H1 (cell line): ENCODE data around the gene SHMT2. TPM values are rescaled to one million over a fixed set of nuclear protein-coding genes. Genes with fewer than 3 reads are reported as not detected.

Experiments used
- CTCF ChIA-PET: fragments of 300-600 bp; sonication (Branson Sonifier 250); formaldehyde crosslinking; loops from one replicate; lab custom pipeline; 2021; ENCODE audit not compliant: partially characterized antibody; lab: Charles Lee
- POLR2A ChIA-PET: fragments of 300-600 bp; sonication (Branson Sonifier 250); formaldehyde crosslinking; loops from one replicate; lab custom pipeline; 2021; ENCODE audit warnings: inconsistent platforms; ENCODE audit not compliant: partially characterized antibody; lab: Charles Lee
- DNase-seq, 2 experiments: peaks; one replicate each; pipeline versions ENCODE4 v3.0.0 to v3.0.0-alpha.2; 2010 to 2022; ENCODE audit warnings: low spot score in 2 of 2, low read depth in 1 of 2, mixed read lengths in 1 of 2
- FAIRE-seq: peaks from 2 replicates; lab custom pipeline; 2011; peaks lifted over from hg19 to GRCh38; lab: Jason Lieb, UNC
- H2AFZ ChIP-seq: 2 replicates; pipeline ENCODE4 v1.8.1; 2012; ENCODE audit warnings: low read length, inconsistent platforms
- H2AK5ac ChIP-seq: 2 replicates; pipeline ENCODE4 v1.6.1; 2013; ENCODE audit warnings: low read depth, low read length
- H2BK120ac ChIP-seq: replicated peaks from 2 replicates; pipeline ENCODE3; 2013; ENCODE audit warnings: low read depth, low read length, inconsistent platforms
- H2BK12ac ChIP-seq: 2 replicates; pipeline ENCODE4 v1.6.1; 2013; ENCODE audit warnings: low read depth, low read length
- H2BK15ac ChIP-seq: 2 replicates; pipeline ENCODE4 v1.6.1; 2013; ENCODE audit warnings: low read length
- H2BK20ac ChIP-seq: 2 replicates; pipeline ENCODE4 v1.6.1; 2013; ENCODE audit warnings: low read length
- H2BK5ac ChIP-seq: 2 replicates; pipeline ENCODE4 v1.6.1; 2013; ENCODE audit warnings: low read depth, low read length
- H3K14ac ChIP-seq: 2 replicates; pipeline ENCODE4 v1.6.1; 2013; ENCODE audit warnings: inconsistent platforms; ENCODE audit not compliant: insufficient read length
- H3K18ac ChIP-seq: 2 replicates; pipeline ENCODE4 v1.6.1; 2013; ENCODE audit warnings: low read length; ENCODE audit errors: extremely low read depth
- H3K23ac ChIP-seq: 2 replicates; pipeline ENCODE4 v1.6.1; 2013; ENCODE audit warnings: inconsistent platforms; ENCODE audit not compliant: insufficient read length
- H3K23me2 ChIP-seq: 2 replicates; pipeline ENCODE4 v1.6.1; 2013; ENCODE audit warnings: low read depth, low read length
- H3K27ac ChIP-seq: 2 replicates; pipeline ENCODE4 v1.6.1; 2011; ENCODE audit warnings: low read depth, low read length, inconsistent platforms
- H3K27me3 ChIP-seq, 4 experiments: replicated peaks in 1 of 4; 1 replicate in 1 of 4; 2 replicates in 3 of 4; pipeline versions ENCODE4 v1.6.1 to v1.8.1; 2011 to 2013; ENCODE audit warnings: low read length in 3 of 4, mild to moderate bottlenecking in 3 of 4, inconsistent platforms in 2 of 4, mixed read lengths in 2 of 4, moderate library complexity in 1 of 4; ENCODE audit not compliant: control insufficient read depth in 3 of 4, insufficient read depth in 3 of 4; ENCODE audit errors: extremely low read depth in 1 of 4
- H3K36me3 ChIP-seq, 4 experiments: 2 replicates each; pipeline versions ENCODE4 v1.6.1 to v1.8.1; 2011 to 2013; ENCODE audit warnings: mild to moderate bottlenecking in 4 of 4, low read length in 3 of 4, moderate library complexity in 2 of 4, control low read depth in 1 of 4, inconsistent platforms in 1 of 4; ENCODE audit not compliant: insufficient read depth in 4 of 4, control insufficient read depth in 2 of 4
- H3K4ac ChIP-seq: replicated peaks from 2 replicates; pipeline ENCODE3; 2013; ENCODE audit warnings: low read length, low read depth, mixed read lengths, inconsistent platforms; ENCODE audit not compliant: insufficient read length
- H3K4me1 ChIP-seq, 4 experiments: replicated peaks in 1 of 4; 1 replicate in 1 of 4; 2 replicates in 3 of 4; pipeline versions ENCODE4 v1.6.1 to v1.8.1; 2011 to 2013; ENCODE audit warnings: low read length in 3 of 4, inconsistent platforms in 2 of 4, mixed read lengths in 1 of 4; ENCODE audit not compliant: insufficient read depth in 4 of 4, control insufficient read depth in 3 of 4
- H3K4me2 ChIP-seq, 2 experiments: 2 replicates each; pipeline versions ENCODE4 v1.6.1 to v1.8.1; 2011 to 2013; ENCODE audit warnings: low read depth in 2 of 2, low read length in 2 of 2, control low read depth in 1 of 2, inconsistent platforms in 1 of 2, mild to moderate bottlenecking in 1 of 2; ENCODE audit not compliant: insufficient read depth in 1 of 2
- H3K4me3 ChIP-seq, 4 experiments: fragments of 200-600, 300-600 bp in 1 of 4; sonication (generic), shearing (Covaris generic), sonication (Bioruptor Twin) in 1 of 4; 2 replicates each; pipeline versions ENCODE4 v1.5.1 to v1.8.1; 2011 to 2016; ENCODE audit warnings: low read length in 4 of 4, low read depth in 3 of 4, control low read depth in 2 of 4, inconsistent platforms in 2 of 4, mild to moderate bottlenecking in 2 of 4, mixed read lengths in 1 of 4, moderate library complexity in 1 of 4; ENCODE audit not compliant: insufficient read depth in 2 of 4; ENCODE audit errors: extremely low read depth in 1 of 4
- H3K56ac ChIP-seq: replicated peaks from 2 replicates; pipeline ENCODE3; 2013; ENCODE audit warnings: low read depth, mild to moderate bottlenecking, mixed read lengths, low read length, inconsistent platforms; ENCODE audit not compliant: insufficient read length
- H3K79me1 ChIP-seq: 2 replicates; pipeline ENCODE4 v1.6.1; 2013; ENCODE audit warnings: low read depth, low read length, control low read depth
- H3K79me2 ChIP-seq, 2 experiments: 2 replicates each; pipeline versions ENCODE4 v1.6.1 to v1.8.1; 2012 to 2013; ENCODE audit warnings: low read length in 2 of 2, mild to moderate bottlenecking in 2 of 2, inconsistent platforms in 1 of 2; ENCODE audit not compliant: insufficient read depth in 2 of 2, control insufficient read depth in 1 of 2
- H3K9ac ChIP-seq, 4 experiments: replicated peaks in 1 of 4; 1 replicate in 1 of 4; 2 replicates in 3 of 4; pipeline versions ENCODE4 v1.6.1 to v1.8.1; 2011 to 2013; ENCODE audit warnings: low read depth in 3 of 4, low read length in 3 of 4, control low read depth in 2 of 4, mild to moderate bottlenecking in 2 of 4, moderate library complexity in 2 of 4, inconsistent platforms in 1 of 4; ENCODE audit errors: extremely low read depth in 1 of 4
- H3K9me3 ChIP-seq, 2 experiments: 2 replicates each; pipeline versions ENCODE4 v1.6.1 to v1.8.1; 2012 to 2013; ENCODE audit warnings: mild to moderate bottlenecking in 2 of 2, moderate library complexity in 2 of 2, control low read depth in 1 of 2, inconsistent platforms in 1 of 2, low read depth in 1 of 2, low read length in 1 of 2, mixed read lengths in 1 of 2; ENCODE audit not compliant: insufficient read depth in 2 of 2
- H4K20me1 ChIP-seq, 2 experiments: replicated peaks in 1 of 2; 2 replicates each; pipeline versions ENCODE3 to v1.8.1; 2011 to 2013; ENCODE audit warnings: inconsistent platforms in 2 of 2, low read length in 2 of 2, mild to moderate bottlenecking in 1 of 2; ENCODE audit not compliant: insufficient read depth in 2 of 2, control insufficient read depth in 1 of 2
- H4K5ac ChIP-seq: 2 replicates; pipeline ENCODE4 v1.6.1; 2013; ENCODE audit warnings: low read length, low read depth, mixed read lengths, inconsistent platforms; ENCODE audit not compliant: insufficient read length
- H4K8ac ChIP-seq: 2 replicates; pipeline ENCODE4 v1.8.0; 2013; ENCODE audit warnings: mild to moderate bottlenecking, moderate library complexity, low read length, inconsistent platforms; ENCODE audit not compliant: insufficient read depth; ENCODE audit errors: extremely low read depth
- H4K91ac ChIP-seq: replicated peaks from 2 replicates; pipeline ENCODE3; 2013; ENCODE audit warnings: low read length, mixed read lengths, inconsistent platforms; ENCODE audit not compliant: insufficient read length
- KDM4A ChIP-seq: IDR thresholded peaks from one replicate; pipeline ENCODE4 v1.7.1; 2012; ENCODE audit warnings: low read depth, mild to moderate bottlenecking, moderate library complexity, low read length, inconsistent platforms; ENCODE audit not compliant: severe bottlenecking
- RNF2 ChIP-seq: fragments of 200-900, 300-1000 bp; sonication (generic); IDR thresholded peaks from 2 replicates; pipeline ENCODE4 v1.7.1; 2016; ENCODE audit warnings: borderline replicate concordance, low read depth, mild to moderate bottlenecking, antibody characterized with exemption, low read length; ENCODE audit not compliant: poor library complexity, severe bottlenecking; ENCODE audit errors: missing control alignments
- WGBS, 2 experiments: shearing (Covaris generic) in 1 of 2; methylation state at CpG; one replicate each; pipeline versions ENCODE4 v1.1.6 to v1.1.7; 2013 to 2015; ENCODE audit warnings: low lambda C conversion rate in 2 of 2, mixed read lengths in 2 of 2, inconsistent platforms in 1 of 2, low coverage in 1 of 2, missing lambda C conversion rate in 1 of 2; ENCODE audit not compliant: insufficient replicate concordance in 2 of 2, insufficient coverage in 1 of 2, insufficient read length in 1 of 2; ENCODE audit errors: extremely low coverage in 1 of 2, missing lambda C conversion rate in 1 of 2; 5-methylcytosine and 5-hydroxymethylcytosine counted together
- polyA plus RNA-seq, 7 experiments: library from polyadenylated mRNA; depleted of rRNA in 3 of 7; stranded (reverse) in 5 of 7; unstranded in 2 of 7; fragments of >200 nt in 5 of 7; fragments of 200-250 nt in 2 of 7; gene quantifications; 1 replicate in 5 of 7; 2 replicates in 1 of 7; 4 replicates in 1 of 7; pipeline versions ENCODE4 v1.2.1 to v1.2.3, GENCODE V29; 2011 to 2013; ENCODE audit warnings: missing spikeins in 2 of 7, mixed read lengths in 2 of 7
- total RNA-seq: library from RNA; stranded (reverse); fragmentation: NEBNext Ultra II Directional; extraction: Animal tissue kit (Norgen Biotek cat#: 25700); gene quantifications from 2 replicates; pipeline ENCODE4 v1.2.1, GENCODE V29; 2021

SHMT2 gene
- total and polyA plus RNA-seq, 2 of the 8 experiments (the other 6 are each of a cell fraction or from before 2014, with no cell fraction given): 274 to 520 TPM

GRCh38 chr12:57236925-57237595 lies 7.5 kb downstream of the SHMT2 start:
- no peak overlapping the region for H3K9ac ChIP-seq
- H3K56ac ChIP-seq: no peak overlapping the region
- no peak overlapping the region for H3K27ac ChIP-seq
- H2BK5ac ChIP-seq: no peak overlapping the region; the same call in 1 of the 2 replicates
- H3K18ac ChIP-seq: no peak overlapping the region
- no peak overlapping the region for H2AFZ ChIP-seq
- H3K4me3 ChIP-seq: peak overlapping the region in 1 of 4 experiments; percentile 67; a peak in 1 of 8 replicates
- H3K79me2 ChIP-seq: no peaks in the 10 kb centered on the region; a peak in 1 of 4 replicates
- H2BK20ac ChIP-seq: no peak overlapping the region
- no peak overlapping the region for H3K14ac ChIP-seq
- no peak overlapping the region for H4K91ac ChIP-seq
- H3K4ac ChIP-seq: no peak overlapping the region
- POLR2A ChIA-PET: interaction anchor here (0.7 to 23.7 kb wide), 10 partner anchors 4 to 126 kb away, joined by 3 to 852 read pairs (median 13); partner anchors contain the start of genes LRP1, NXPH4, SHMT2 and STAC3
- H2BK120ac ChIP-seq: no peak overlapping the region
- peak overlapping the region; percentile 84; the same call in 1 of the 2 replicates for H2BK12ac ChIP-seq
- TF ChIP-seq RNF2 (peak; percentile 28), KDM4A (no peak)
- TF ChIP-seq, all 59 proteins: peak for 1
- H3K23ac ChIP-seq: no peak overlapping the region
- no peak for DNase-seq
- no peak overlapping the region for H4K8ac ChIP-seq
- peak overlapping the region; percentile 91; the same call in 1 of the 2 replicates for H2AK5ac ChIP-seq
- H3K4me2 ChIP-seq: peak overlapping the region; percentile 89 to 91; a peak in 2 of 4 replicates
- H3K27me3 ChIP-seq: peaks cover 54 to 71% (median 66%) of the 10 kb centered on the region in 4 experiments
- peaks cover 24 to 38% of the 10 kb centered on the region in 2 experiments for H4K20me1 ChIP-seq
- CTCF ChIA-PET: interaction anchor here (0.6 to 27.9 kb wide), 11 partner anchors 9 to 219 kb away, joined by 3 to 726 read pairs (median 4); partner anchors contain the start of genes GLI1, INHBE, NXPH4 and SHMT2
- 33% methylated on average over 9 of the region's 9 CpGs; no CpG with 5 or more reads in 1 of the 2 experiments for WGBS, 2 experiments
- H3K23me2 ChIP-seq: peaks cover 26% of the 10 kb centered on the region
- no peak overlapping the region for H2BK15ac ChIP-seq
- FAIRE-seq: no peak
- peaks cover 20 to 26% (median 24%) of the 10 kb centered on the region in 4 experiments for H3K36me3 ChIP-seq
- peaks cover 6 to 60% (median 41%) of the 10 kb centered on the region in 4 experiments for H3K4me1 ChIP-seq
- no peak overlapping the region for H4K5ac ChIP-seq
- H3K79me1 ChIP-seq: no peaks in the 10 kb centered on the region; the same call in 1 of the 2 replicates
- no peaks in the 10 kb centered on the region for H3K9me3 ChIP-seq
